ENCODE results near the gene GALNT1. TPM values are rescaled to one million over a fixed set of nuclear protein-coding genes. Genes with fewer than 3 reads are reported as not detected.

Gene GALNT1
- total and polyA plus RNA-seq, 9 of the 15 experiments (the other 6 are each of a cell fraction or from before 2014, with no cell fraction given): 14.4 to 54.1 (median 36.6) TPM

- Histone ChIP-seq H2AFZ (ENCODE audit: low read depth, low read length) (no peak overlapping the region), H3K9me1 (ENCODE audit: control insufficient read depth, insufficient read depth, low read length) (no peaks in the 10 kb centered on the region), H3K27ac (ENCODE audit: extremely low read depth, low read depth, low read length) (no peak overlapping the region), H4K20me1 (replicated peaks; ENCODE audit: control insufficient read depth, insufficient read depth, low read length) (no peaks in the 10 kb centered on the region), H3K79me2 (ENCODE audit: control insufficient read depth, insufficient read depth, low read length) (no peaks in the 10 kb centered on the region), H3K9me3 (replicated peaks; ENCODE audit: control insufficient read depth, insufficient read depth, low read depth, low read length) (no peaks in the 10 kb centered on the region), H3K4me3 (no peak overlapping the region), H3K27me3 (ENCODE audit: control insufficient read depth in 2 of 2, insufficient read depth in 2 of 2, low read length in 2 of 2) (no peaks in the 10 kb centered on the region), H3K4me2 (ENCODE audit: insufficient read depth, low read length) (no peak overlapping the region), H3K36me3 (ENCODE audit: control insufficient read depth, insufficient read depth, low read length) (no peaks in the 10 kb centered on the region), H3K4me1 (replicated peaks in 1 of 2; ENCODE audit: control insufficient read depth in 2 of 2, insufficient read depth in 2 of 2, low read length in 2 of 2) (peaks cover 7% of the 10 kb centered on the region in 2 experiments; a peak in 4 of 5 replicates), H3K9ac (ENCODE audit: insufficient read depth in 1 of 2, low read depth in 2 of 2, low read length in 2 of 2) (no peak overlapping the region)
- ATAC-seq: no peak
- no peak for FAIRE-seq
- BruUV-seq (replicated peaks): no TSS peak
- intact Hi-C loops (cut with micrococcal nuclease) (no loop called here), in situ Hi-C loops (cut with MboI) (no loop called here)
- no peak for DNase-seq (ENCODE audit: extremely low read depth in 1 of 4, low spot score in 3 of 4)
- ChIA-PET POLR2A (interaction anchor here (1.2 kb wide), 1 partner anchor 9 kb away, joined by 5 read pairs; no protein-coding TSS in a partner anchor), CTCF (ENCODE audit: low intra/inter-chr PET ratio) (no interaction called here)
- no peak for TF ChIP-seq GTF2B (IDR thresholded peaks at IDR 0.05; ENCODE audit: extremely low read depth, insufficient read length)
- no peak for TF ChIP-seq NFIC (IDR thresholded peaks at IDR 0.05)
- TF ChIP-seq ESRRA (IDR thresholded peaks at IDR 0.05; ENCODE audit: borderline replicate concordance, low read depth): no peak
- TF ChIP-seq ZNF699 (CRISPR knock-in tag; IDR thresholded peaks at IDR 0.05; ENCODE audit: insufficient replicate concordance): no peak
Measured at GRCh38 chr18:35731701-35732100, 150.2 kb downstream of the GALNT1 start.

- CTCF ChIA-PET (ENCODE audit: low intra/inter-chr PET ratio): no interaction called here
- in situ Hi-C loops (cut with MboI): no loop called here
- FAIRE-seq (no peak), ATAC-seq (no peak), DNase-seq (ENCODE audit: extremely low read depth in 1 of 4, low spot score in 3 of 4) (no peak)
- H3K9me3 ChIP-seq (replicated peaks; ENCODE audit: control insufficient read depth, insufficient read depth, low read depth, low read length): no peaks in the 10 kb centered on the region
- no peak overlapping the region for H3K4me2 ChIP-seq (ENCODE audit: insufficient read depth, low read length)
- H3K9me1 ChIP-seq (ENCODE audit: control insufficient read depth, insufficient read depth, low read length): no peaks in the 10 kb centered on the region
- H4K20me1 ChIP-seq (replicated peaks; ENCODE audit: control insufficient read depth, insufficient read depth, low read length): no peaks in the 10 kb centered on the region
- H3K27ac ChIP-seq (ENCODE audit: extremely low read depth, low read depth, low read length): no peak overlapping the region
- POLR2A ChIA-PET: interaction anchor here (1.2 kb wide), 1 partner anchor 10 kb away, joined by 5 read pairs; no protein-coding TSS in a partner anchor
- no TSS peak for BruUV-seq (replicated peaks)
- WGBS (ENCODE audit: insufficient coverage, low coverage, missing lambda C conversion rate): 67% methylated on average over 1 of the region's 1 CpG
- no peaks in the 10 kb centered on the region for H3K36me3 ChIP-seq (ENCODE audit: control insufficient read depth, insufficient read depth, low read length)
- no peaks in the 10 kb centered on the region for H3K79me2 ChIP-seq (ENCODE audit: control insufficient read depth, insufficient read depth, low read length)
- H3K4me3 ChIP-seq: no peak overlapping the region
- peaks cover 7% of the 10 kb centered on the region in 2 experiments; a peak in 4 of 5 replicates for H3K4me1 ChIP-seq (replicated peaks in 1 of 2; ENCODE audit: control insufficient read depth in 2 of 2, insufficient read depth in 2 of 2, low read length in 2 of 2)
- H3K9ac ChIP-seq (ENCODE audit: insufficient read depth in 1 of 2, low read depth in 2 of 2, low read length in 2 of 2): no peak overlapping the region
- H2AFZ ChIP-seq (ENCODE audit: low read depth, low read length): no peak overlapping the region
- H3K27me3 ChIP-seq (ENCODE audit: control insufficient read depth in 2 of 2, insufficient read depth in 2 of 2, low read length in 2 of 2): no peaks in the 10 kb centered on the region
- intact Hi-C loops (cut with micrococcal nuclease): no loop called here
- TF ChIP-seq DIDO1 (tag; IDR thresholded peaks at IDR 0.05; ENCODE audit: low read depth) (no peak), ZNF41 (CRISPR knock-in tag; conservative IDR thresholded peaks at IDR 0.05) (no peak), FOXP4 (CRISPR knock-in tag; IDR thresholded peaks at IDR 0.05; ENCODE audit: borderline replicate concordance) (no peak), ETV1 (tag; conservative IDR thresholded peaks at IDR 0.05; ENCODE audit: low read depth) (no peak), ZNF140 (CRISPR knock-in tag; IDR thresholded peaks at IDR 0.05) (no peak), POLR2AphosphoS2 (IDR thresholded peaks at IDR 0.05; ENCODE audit: low read length) (no peak), MYNN (IDR thresholded peaks at IDR 0.05) (no peak), MYNN (CRISPR knock-in tag; IDR thresholded peaks at IDR 0.05) (no peak), KLF10 (CRISPR knock-in tag; IDR thresholded peaks at IDR 0.05) (no peak), ZBTB7A (IDR thresholded peaks at IDR 0.05; ENCODE audit: borderline replicate concordance, control insufficient read depth, low read depth, low read length) (no peak), TSC22D4 (tag; IDR thresholded peaks at IDR 0.05) (no peak), FOXJ3 (CRISPR knock-in tag; IDR thresholded peaks at IDR 0.05) (no peak), HDGF (IDR thresholded peaks at IDR 0.05) (no peak)
Measured at GRCh38 chr18:35732162-35732561, 150.6 kb downstream of the GALNT1 start.

Data from K562 (cell line).